ENCODE data around the gene PPM1L.

DNA sequence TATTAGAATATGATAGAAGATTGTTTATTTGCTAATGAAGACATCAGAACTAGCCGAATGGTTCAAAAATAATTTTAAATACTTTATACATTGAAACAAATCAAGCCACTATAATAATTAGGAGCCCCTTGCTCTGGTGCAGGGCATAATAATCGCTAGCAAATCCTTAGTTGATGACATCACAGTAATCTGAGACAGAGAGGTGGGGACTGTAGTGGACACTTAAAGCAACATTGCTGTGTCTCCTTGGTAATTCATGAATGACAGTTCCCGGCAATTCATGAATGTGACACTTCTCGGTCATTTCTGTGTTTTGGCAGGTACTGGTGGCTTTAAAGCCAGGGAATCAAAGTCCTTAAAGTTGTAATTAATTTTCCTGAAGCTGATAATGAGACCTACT is 114.3 kb downstream of the PPM1L start:
- TF ChIP-seq, protein P1, sequence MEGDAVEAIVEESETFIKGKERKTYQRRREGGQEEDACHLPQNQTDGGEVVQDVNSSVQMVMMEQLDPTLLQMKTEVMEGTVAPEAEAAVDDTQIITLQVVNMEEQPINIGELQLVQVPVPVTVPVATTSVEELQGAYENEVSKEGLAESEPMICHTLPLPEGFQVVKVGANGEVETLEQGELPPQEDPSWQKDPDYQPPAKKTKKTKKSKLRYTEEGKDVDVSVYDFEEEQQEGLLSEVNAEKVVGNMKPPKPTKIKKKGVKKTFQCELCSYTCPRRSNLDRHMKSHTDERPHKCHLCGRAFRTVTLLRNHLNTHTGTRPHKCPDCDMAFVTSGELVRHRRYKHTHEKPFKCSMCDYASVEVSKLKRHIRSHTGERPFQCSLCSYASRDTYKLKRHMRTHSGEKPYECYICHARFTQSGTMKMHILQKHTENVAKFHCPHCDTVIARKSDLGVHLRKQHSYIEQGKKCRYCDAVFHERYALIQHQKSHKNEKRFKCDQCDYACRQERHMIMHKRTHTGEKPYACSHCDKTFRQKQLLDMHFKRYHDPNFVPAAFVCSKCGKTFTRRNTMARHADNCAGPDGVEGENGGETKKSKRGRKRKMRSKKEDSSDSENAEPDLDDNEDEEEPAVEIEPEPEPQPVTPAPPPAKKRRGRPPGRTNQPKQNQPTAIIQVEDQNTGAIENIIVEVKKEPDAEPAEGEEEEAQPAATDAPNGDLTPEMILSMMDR (IDR thresholded peaks at IDR 0.05; ENCODE audit: low read depth, low read length, poor library complexity, severe bottlenecking) = no peak
- no peak for TF ChIP-seq EZH2phosphoT487 (IDR thresholded peaks at IDR 0.05; ENCODE audit: borderline replicate concordance, low read length)
